T-helper 1 cell treated with Interleukin-12 subunit alpha and Interleukin-12 subunit beta and Interleukin-4 antibody, amounts not matched to agents 30 μg/mL and 1 μg/mL, for 36 hours (primary cell): ENCODE data around the gene ARL13B.
A peak's percentile ranks its signal among the peaks of the same experiment; 100 is the strongest.
"Not testable (repeated sequence)": the region's sequence is repeated elsewhere in the genome, so short reads cannot be mapped to it uniquely, and the experiment has no call there.

Experiments
- H3K27ac Mint-ChIP-seq: one replicate; pipeline ENCODE4 v1.8.0; 2021; ENCODE audit warnings: mild to moderate bottlenecking, mixed read lengths
- H3K27me3 Mint-ChIP-seq: one replicate; pipeline ENCODE4 v1.8.0; 2021; ENCODE audit warnings: low read depth, mixed read lengths
- H3K36me3 Mint-ChIP-seq: one replicate; pipeline ENCODE4 v1.8.0; 2021; ENCODE audit warnings: low read depth, mixed read lengths
- H3K4me1 Mint-ChIP-seq: one replicate; pipeline ENCODE4 v1.8.0; 2021; ENCODE audit warnings: low read depth, mixed read lengths
- H3K4me3 Mint-ChIP-seq: one replicate; pipeline ENCODE4 v1.8.0; 2021; ENCODE audit warnings: mild to moderate bottlenecking, moderate library complexity, mixed read lengths
- H3K9me3 Mint-ChIP-seq: one replicate; pipeline ENCODE4 v1.8.0; 2021; ENCODE audit warnings: mixed read lengths

Gene ARL13B

DNA sequence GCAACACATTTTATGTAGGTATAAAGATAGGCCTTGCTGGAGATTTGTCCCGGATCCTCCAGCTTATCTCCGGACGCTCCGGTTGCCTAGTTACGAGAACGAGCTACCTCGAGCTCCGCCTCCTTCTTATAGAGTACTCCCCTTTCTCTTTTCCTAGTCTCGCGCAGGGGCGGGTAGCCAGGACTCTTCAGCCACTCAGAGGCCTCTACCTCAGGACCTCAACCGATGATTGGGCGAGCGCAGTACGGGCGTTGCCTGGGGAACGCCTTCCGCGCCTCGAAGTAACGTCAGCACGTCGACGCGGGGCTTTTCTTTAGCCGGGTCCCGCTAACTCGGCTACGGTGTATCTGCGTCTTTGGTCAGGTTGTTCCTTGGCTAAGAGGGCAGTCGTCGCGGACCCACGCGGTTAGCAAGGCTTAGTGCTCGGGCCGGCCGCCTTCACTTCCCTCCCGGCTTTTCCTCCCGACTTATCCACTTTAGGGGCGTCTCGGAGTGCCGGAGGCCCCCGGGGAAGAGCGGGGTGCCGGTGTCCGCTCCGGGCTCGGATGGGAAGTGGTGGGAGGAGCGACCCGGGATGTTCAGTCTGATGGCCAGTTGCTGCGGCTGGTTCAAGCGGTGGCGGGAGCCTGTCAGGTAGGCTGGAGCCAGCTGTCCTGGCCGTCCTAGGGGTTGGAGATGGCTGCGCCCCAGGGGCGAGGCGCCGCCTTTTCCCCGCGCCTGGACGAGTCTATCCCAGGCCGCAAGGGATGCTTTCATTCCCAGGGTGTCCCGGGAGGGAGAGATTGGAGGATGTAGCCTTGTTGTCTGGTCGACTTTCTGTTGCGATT is at the start of gene ARL13B:
Gene ARL13B, plus strand, starts transcription at position 306 of the 827 bp plus-strand sequence. Its CDS starts 269 bp downstream, at position 575.
- H3K4me1 Mint-ChIP-seq: peaks cover 18% of the 10 kb centered on the region
- H3K4me3 Mint-ChIP-seq: peak within 1 kb of the TSS; percentile 85
- H3K36me3 Mint-ChIP-seq: no peaks in the 10 kb centered on the region
- no peaks in the 10 kb centered on the region for H3K9me3 Mint-ChIP-seq
- peak within 1 kb of the TSS; percentile 53 for H3K27ac Mint-ChIP-seq
- no peaks in the 10 kb centered on the region for H3K27me3 Mint-ChIP-seq

DNA sequence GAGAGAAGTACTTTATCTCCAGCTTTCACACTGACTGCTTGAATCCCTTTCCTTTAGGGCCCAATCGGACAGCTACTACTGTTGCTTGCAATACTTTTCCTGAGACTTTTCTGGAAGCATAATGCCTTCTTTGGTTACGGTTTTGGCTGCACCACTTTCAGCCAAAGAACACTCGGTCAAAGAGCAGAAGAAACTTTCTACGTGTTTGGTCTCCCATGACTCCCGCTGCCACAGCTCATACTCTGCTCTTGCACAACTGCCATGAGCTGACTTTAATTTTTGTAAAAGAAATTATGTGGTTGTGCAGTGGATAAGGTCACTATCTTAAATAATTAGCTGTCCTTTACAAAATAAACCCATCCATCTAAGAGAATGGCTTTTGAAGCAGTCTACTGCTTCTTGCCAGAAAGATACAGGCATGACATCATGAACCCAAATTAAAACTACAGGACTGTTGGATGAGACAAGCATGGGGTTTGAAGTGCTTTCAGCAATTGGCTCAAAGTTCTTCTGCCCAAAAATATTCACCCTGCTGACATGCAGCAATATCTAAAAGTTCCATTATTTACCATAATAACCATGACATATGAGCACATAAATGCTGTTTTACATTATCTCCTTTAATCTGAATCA is 48.2 kb upstream of the ARL13B start:
- Mint-ChIP-seq H3K4me3 (no peak overlapping the region), H3K27me3 (no peaks in the 10 kb centered on the region), H3K27ac (no peak overlapping the region), H3K4me1 (no peaks in the 10 kb centered on the region), H3K9me3 (no peaks in the 10 kb centered on the region), H3K36me3 (no peaks in the 10 kb centered on the region)

DNA sequence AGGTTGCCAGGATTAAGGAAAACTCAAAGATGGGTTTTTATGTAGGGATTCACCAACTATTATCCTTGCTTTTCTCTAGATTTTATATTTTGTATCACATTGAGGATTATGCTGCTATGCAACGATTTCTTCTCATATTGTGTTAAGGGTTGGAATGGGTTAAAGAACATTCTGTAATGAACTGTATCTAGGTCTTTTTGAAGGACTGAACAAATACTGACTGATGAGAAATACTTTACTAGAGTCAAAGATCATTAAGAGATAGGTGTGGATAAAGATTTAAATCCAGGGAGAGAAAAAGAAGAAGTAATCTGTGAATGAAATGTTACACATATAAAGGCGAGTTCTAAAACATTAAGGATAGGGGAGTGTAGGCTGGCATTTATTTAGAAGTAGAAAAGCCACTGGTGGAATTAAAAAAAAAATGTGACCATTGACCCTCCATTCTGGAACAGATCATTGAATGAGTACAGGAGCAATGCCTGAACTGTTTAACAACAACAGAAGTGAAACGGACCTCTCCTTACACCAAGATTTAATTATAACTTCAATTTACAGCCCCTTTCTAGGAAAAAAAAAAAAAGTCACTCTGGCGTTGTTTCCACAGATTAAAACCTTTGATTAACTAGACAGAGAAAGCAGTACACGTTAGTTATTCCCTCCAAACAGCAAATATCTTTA is 45.4 kb upstream of the ARL13B start:
- no peaks in the 10 kb centered on the region for H3K4me1 Mint-ChIP-seq
- H3K4me3 Mint-ChIP-seq: no peak overlapping the region
- no peaks in the 10 kb centered on the region for H3K36me3 Mint-ChIP-seq
- H3K27ac Mint-ChIP-seq: no peak overlapping the region
- H3K9me3 Mint-ChIP-seq: no peaks in the 10 kb centered on the region
- H3K27me3 Mint-ChIP-seq: no peaks in the 10 kb centered on the region

DNA sequence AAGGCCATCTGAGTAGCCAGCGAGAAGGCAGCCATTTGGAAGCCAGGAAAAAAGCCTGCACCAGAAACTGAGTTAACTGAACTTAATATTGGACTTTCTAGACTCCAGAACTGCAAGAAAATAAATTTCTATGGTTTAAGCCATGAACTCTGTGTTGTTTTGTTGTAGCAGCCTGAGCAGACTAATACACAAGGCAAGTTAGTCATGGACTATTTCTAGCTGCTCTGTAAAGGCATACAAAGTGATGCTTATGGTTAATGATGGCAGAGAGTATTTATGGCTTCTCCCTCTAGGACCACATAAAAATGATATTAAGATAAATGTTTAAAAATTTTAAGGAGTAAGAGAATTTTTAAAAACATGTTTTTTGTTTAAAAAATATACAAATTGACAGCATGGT is 43.4 kb upstream of the ARL13B start:
- H3K27ac Mint-ChIP-seq: no peak overlapping the region
- H3K36me3 Mint-ChIP-seq: no peaks in the 10 kb centered on the region
- H3K4me3 Mint-ChIP-seq: no peak overlapping the region
- H3K9me3 Mint-ChIP-seq: no peaks in the 10 kb centered on the region
- H3K27me3 Mint-ChIP-seq: no peaks in the 10 kb centered on the region
- H3K4me1 Mint-ChIP-seq: no peaks in the 10 kb centered on the region

DNA sequence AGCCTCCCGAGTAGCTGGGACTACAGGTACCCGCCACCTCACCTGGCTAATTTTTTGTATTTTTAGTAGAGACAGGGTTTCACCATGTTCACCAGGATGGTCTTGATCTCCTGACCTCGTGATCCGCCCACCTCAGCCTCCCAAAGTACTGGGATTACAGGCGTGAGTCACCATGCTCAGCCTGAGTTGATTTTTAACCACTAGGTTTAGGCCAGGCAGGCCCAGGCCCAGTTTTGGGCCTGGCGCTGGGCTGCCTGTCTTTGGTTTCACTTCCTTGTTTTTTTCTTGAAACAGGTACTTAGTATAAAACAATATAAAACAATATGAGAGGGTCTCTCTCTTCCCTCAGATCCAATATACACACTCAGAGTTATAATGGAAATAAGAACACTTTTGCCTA is 42.5 kb upstream of the ARL13B start:
- not testable (repeated sequence) for H3K9me3 Mint-ChIP-seq, H3K4me3 Mint-ChIP-seq, H3K4me1 Mint-ChIP-seq

DNA sequence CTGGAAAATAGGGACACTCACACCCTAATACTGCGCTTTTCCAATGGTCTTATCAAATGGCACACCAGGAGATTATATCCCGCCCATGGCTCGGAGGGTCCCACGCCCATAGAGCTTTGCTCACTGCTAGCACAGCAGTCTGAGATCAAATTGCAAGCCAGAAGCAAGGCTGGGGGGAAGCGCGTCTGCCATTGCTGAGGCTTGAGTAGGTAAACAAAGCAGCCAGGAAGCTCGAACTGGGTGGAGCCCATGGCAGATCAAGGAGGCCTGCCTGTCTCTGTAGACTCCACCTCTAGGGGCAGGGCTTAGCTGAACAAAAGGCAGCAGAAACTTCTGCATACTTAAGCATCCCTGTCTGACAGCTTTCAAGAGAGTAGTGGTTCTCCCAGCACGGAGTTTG is 30.0 kb upstream of the ARL13B start:
- not testable (repeated sequence) for H3K4me1 Mint-ChIP-seq, H3K4me3 Mint-ChIP-seq, H3K27me3 Mint-ChIP-seq, H3K27ac Mint-ChIP-seq, H3K36me3 Mint-ChIP-seq
- H3K9me3 Mint-ChIP-seq: peaks cover 14% of the 10 kb centered on the region

More for the DNA sequence above, 42.5 kb upstream of the ARL13B start:
- H3K27me3 Mint-ChIP-seq, H3K27ac Mint-ChIP-seq, H3K36me3 Mint-ChIP-seq: not testable (repeated sequence)

DNA sequence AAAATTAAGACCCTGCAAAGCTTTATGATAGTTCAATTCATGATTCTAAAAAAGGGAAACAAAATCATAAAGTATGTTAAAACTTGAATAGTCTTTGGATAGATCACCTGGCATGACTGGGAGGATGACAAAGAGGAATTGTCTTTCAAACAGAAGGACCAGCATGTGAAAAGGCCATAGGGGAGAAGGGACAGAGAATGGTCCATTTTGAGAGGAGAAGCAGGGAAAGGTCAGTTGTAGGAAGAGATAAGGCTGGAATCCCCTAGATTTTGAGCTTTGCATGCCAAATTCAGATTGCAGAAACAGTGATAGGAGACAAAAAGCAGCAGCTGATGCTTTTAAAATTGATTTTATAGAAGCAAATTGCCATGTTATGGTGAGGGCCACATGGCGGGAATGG is 18.9 kb upstream of the ARL13B start:
- H3K4me1 Mint-ChIP-seq: no peaks in the 10 kb centered on the region
- H3K36me3 Mint-ChIP-seq: no peaks in the 10 kb centered on the region
- no peak overlapping the region for H3K4me3 Mint-ChIP-seq
- no peaks in the 10 kb centered on the region for H3K9me3 Mint-ChIP-seq
- peaks cover 8% of the 10 kb centered on the region for H3K27me3 Mint-ChIP-seq
- H3K27ac Mint-ChIP-seq: no peak overlapping the region

DNA sequence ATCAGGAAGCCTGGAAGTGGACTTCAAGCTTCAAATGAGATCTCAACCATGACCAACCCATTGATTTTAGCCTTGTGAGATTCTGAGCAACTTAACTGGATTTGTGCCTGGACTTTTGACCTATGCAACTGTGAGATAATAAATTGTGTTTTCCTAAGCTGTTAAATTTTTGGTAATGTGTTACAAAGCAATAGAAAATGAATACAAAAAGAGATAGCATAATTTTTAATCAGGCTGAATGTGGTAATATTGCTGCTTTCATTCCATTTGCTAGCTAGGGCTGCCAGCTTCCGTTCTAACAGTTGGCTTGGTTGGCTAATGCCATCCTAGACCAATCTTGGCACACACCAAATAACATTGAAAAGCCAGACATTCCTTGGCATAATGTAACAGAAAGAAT is 18.5 kb upstream of the ARL13B start:
- H3K9me3 Mint-ChIP-seq: no peaks in the 10 kb centered on the region
- no peak overlapping the region for H3K27ac Mint-ChIP-seq
- H3K4me1 Mint-ChIP-seq: no peaks in the 10 kb centered on the region
- no peaks in the 10 kb centered on the region for H3K36me3 Mint-ChIP-seq
- H3K27me3 Mint-ChIP-seq: peaks cover 8% of the 10 kb centered on the region
- H3K4me3 Mint-ChIP-seq: no peak overlapping the region

DNA sequence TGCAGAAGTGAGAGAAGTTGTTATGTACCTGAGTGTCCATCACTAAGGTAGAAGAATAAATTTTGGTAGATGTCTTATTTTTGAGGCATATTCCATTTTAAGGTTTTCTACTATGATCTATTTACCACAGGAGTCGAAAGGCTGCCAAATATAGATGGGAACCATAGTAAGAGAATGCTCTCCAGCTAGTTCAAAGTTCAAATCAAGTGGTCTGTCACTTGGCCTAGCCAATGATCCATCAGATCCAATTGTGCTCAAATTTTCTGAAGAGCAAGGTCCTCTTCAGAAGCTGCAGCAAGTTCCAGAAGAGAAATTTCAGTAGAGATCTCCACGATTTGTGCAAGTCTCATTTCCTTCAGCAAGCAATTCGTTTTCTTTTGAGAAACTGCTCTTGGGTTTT is 17.2 kb upstream of the ARL13B start:
- Mint-ChIP-seq H3K36me3 (no peaks in the 10 kb centered on the region), H3K27me3 (peaks cover 8% of the 10 kb centered on the region), H3K4me3 (no peak overlapping the region), H3K9me3 (no peaks in the 10 kb centered on the region), H3K4me1 (no peaks in the 10 kb centered on the region), H3K27ac (no peak overlapping the region)

DNA sequence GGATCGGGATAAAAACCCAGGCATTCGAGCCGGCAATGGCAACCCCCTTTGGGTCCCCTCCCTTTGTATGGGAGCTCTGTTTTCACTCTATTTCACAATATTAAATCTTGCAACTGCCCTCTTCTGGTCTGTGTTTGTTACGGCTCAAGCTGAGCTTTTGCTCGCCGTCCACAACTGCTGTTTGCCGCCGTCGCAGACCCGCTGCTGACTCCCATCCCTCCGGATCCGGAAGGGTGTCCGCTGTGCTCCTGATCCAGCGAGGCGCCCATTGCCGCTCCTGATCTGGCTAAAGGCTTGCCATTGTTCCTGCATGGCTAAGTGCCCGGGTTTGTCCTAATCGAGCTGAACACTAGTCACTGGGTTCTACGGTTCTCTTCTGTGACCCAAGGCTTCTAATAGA is 14.8 kb upstream of the ARL13B start:
- H3K27me3 Mint-ChIP-seq, H3K4me3 Mint-ChIP-seq, H3K36me3 Mint-ChIP-seq, H3K27ac Mint-ChIP-seq, H3K9me3 Mint-ChIP-seq, H3K4me1 Mint-ChIP-seq: not testable (repeated sequence)

DNA sequence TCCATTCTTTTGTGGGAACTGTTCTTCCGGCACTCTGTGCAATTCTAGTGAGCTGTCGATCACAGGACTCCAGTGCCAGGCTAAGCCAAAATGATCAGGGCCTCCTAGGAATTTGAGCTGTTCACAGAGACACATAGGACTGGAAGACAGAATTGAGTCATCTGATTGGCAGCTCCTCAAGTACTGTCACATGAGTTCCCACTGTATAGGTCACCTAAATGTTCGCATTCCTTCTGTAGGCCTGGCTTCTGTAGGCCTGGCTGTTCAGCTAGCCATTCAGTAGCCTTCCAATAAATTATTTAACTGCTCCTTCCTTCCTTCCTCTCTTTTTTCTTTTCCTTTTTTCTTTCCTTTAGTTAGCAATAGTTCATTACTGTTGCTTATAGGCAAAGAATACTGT is 10.5 kb upstream of the ARL13B start:
- Mint-ChIP-seq H3K4me1 (peaks cover 7% of the 10 kb centered on the region), H3K4me3 (no peak overlapping the region), H3K27ac (no peak overlapping the region), H3K9me3 (no peaks in the 10 kb centered on the region), H3K27me3 (peaks cover 11% of the 10 kb centered on the region), H3K36me3 (no peaks in the 10 kb centered on the region)

DNA sequence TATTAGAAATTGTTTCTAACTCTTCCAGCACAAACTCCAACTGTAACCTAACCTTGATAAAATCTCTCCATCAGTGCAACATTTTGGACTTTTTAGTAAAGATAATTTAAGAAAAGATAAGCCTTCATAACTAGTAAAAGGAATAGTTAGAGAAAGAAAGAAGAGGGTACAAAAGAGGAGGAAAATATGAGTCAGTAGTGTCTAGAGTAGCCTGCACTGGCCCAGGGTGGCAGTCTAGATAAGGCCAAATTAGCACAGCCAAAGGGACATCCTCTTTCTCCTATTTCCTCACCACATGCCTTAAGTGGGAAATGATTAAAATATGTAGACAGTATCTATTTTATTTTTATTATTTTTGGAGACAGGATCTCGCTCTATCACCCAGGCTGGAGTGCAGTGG is 10.0 kb upstream of the ARL13B start:
- Mint-ChIP-seq H3K27ac (no peak overlapping the region), H3K27me3 (peaks cover 11% of the 10 kb centered on the region), H3K36me3 (no peaks in the 10 kb centered on the region), H3K9me3 (no peaks in the 10 kb centered on the region), H3K4me1 (peaks cover 7% of the 10 kb centered on the region), H3K4me3 (no peak overlapping the region)

DNA sequence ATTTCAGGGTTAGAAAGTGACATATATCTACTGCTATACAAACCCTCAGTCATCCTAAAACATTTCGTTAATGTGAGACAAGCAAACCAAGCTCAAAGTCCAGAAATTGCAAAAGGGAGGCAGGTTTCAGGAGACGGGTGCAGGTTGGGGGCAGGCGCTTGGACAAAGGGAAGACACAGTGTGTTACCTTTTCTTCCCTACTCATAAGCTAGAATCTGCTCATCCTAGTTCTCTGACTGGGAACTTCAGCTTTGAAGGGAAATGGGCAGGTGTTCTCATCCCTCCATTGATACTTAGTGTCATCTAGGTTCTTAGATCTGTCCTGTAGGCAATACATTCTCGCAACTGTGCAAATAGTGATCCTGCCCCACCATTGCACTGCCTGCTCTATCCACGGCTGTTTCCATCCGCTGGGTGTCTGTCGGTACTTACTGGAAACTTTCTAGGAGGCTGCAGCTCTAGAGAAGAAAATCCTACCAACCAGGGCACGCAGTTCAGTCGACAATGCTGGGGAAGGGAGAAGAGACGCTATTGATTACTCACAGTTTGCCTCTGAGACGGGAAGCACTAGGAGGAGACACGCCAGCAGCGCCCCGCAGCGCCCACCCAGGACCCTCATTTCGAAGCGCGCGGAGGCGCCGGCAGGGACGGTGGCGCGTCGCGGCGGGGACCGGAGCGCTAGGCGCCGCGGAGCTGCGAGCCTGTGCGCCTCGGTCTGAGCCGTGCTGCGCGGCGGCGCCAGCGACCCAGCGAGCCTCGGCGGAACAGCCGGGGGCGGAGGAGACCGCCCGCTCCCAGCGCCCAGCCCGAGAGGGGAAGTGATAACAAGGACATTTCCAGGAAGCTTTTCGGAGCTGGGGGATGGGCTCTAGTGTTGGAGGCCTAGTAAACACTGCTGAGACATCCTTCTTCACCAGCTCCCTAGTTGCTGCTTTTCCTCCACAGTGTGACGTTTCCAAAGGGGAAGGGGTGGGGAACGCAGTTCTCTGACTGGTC is 6.5 kb upstream of the ARL13B start, which contains the start of gene PROS1:
Gene PROS1, minus strand, starts transcription at position 766 of the 996 bp plus-strand sequence. Its CDS starts 147 bp downstream, at position 619.
- H3K9me3 Mint-ChIP-seq: no peaks in the 10 kb centered on the region
- H3K4me3 Mint-ChIP-seq: peak within 1 kb of the TSS; percentile 82
- H3K27ac Mint-ChIP-seq: peak within 1 kb of the TSS; percentile 60
- H3K4me1 Mint-ChIP-seq: peaks cover 10% of the 10 kb centered on the region
- H3K36me3 Mint-ChIP-seq: no peaks in the 10 kb centered on the region
- peaks cover 11% of the 10 kb centered on the region for H3K27me3 Mint-ChIP-seq

DNA sequence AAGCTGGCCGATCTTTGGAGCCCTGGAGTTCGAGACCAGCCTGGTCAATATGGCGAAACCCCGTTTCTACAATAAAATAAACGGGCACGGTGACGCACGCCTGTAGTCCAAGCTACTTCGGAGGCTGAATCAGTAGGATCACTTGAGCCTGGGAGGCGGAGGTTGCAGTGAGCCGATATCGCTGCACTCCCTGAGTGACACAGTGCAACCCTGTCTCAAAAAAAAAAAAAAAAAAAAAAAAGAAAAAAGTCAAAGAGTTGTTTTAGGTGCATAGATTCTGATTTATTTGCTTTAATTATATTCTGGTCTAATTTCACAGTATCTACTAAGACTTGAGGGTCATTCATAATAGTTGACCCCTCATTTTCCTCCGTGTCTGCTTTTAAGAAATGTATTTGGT is 1.7 kb downstream of the ARL13B start:
- H3K36me3 Mint-ChIP-seq: no peaks in the 10 kb centered on the region
- no peaks in the 10 kb centered on the region for H3K27me3 Mint-ChIP-seq
- no peaks in the 10 kb centered on the region for H3K9me3 Mint-ChIP-seq
- H3K4me3 Mint-ChIP-seq: peak overlapping the region; percentile 35
- H3K27ac Mint-ChIP-seq: no peak overlapping the region
- peaks cover 16% of the 10 kb centered on the region for H3K4me1 Mint-ChIP-seq
